Measurements from ENCODE around the gene ATF7IP.
"Not testable (repeated sequence)": the region's sequence is repeated elsewhere in the genome, so short reads cannot be mapped to it uniquely, and the experiment has no call there.

Gene ATF7IP

GRCh38 chr12:14379508-14379907 is 14.0 kb downstream of the ATF7IP start:
- DNase-seq (ENCODE audit: low read depth) = no peak

DNA sequence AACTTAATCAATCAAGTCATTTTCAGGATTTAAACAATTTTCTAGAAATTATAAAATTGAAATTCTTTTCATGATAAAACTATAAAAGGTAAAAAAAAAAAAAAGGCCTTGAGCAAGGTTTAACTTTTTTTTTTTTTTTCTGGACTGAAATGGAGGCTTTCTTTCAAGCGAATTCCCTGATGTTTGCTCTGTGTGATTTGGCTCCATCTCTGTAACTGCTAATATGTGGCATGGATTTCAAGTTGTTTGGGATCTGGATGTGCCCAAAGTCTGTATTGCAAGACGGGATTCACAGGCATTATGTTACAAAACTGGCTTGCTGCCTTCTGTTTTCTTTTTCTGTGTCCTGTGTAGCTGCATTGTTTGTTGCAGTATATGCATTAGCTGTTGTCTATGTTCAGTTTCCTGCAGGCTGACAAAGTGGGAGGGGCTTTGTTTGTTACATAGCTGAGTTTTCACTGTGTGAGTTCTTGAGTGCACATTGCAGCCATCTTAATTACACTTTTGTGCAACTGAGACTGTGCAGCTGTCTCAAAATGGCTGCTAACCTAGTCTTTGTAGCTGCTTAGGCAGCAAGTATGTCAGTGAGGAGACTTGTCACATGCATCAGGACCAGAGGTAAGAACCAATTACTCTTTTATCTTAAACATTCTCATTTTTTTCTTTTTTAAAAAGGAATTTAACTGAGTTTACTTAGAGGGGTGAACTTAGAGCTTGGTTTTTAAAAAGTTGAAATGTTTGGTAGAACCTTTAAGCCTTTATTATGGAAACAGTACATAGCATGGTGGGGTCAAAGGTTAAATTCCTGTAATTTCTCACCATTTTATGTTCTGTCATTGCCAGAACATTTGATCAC is 19.5 kb downstream of the ATF7IP start:
- DNase-seq (ENCODE audit: low read depth) = peak; percentile 27

GRCh38 chr12:14387219-14387871 is 21.9 kb downstream of the ATF7IP start:
- no peak for DNase-seq (ENCODE audit: low read depth)

DNA sequence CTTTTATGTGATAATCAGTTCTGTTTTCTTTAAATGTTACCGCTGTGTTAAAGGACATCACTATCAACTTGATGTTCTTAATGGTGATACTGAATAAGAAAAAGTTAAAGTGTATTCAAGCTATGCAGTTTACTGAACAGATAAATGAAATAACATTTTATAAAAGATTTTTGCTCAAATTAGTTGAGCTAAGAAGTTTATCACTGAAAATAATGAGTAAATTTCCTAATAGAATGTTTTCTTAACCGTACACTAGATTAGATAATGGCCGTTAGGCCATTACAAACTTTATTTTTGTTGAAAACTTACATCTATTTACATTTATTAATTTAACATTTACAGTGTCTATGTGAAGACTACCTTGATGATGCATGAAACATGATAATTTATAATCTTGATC is 25.0 kb downstream of the ATF7IP start:
- DNase-seq (ENCODE audit: low read depth) = no peak

DNA sequence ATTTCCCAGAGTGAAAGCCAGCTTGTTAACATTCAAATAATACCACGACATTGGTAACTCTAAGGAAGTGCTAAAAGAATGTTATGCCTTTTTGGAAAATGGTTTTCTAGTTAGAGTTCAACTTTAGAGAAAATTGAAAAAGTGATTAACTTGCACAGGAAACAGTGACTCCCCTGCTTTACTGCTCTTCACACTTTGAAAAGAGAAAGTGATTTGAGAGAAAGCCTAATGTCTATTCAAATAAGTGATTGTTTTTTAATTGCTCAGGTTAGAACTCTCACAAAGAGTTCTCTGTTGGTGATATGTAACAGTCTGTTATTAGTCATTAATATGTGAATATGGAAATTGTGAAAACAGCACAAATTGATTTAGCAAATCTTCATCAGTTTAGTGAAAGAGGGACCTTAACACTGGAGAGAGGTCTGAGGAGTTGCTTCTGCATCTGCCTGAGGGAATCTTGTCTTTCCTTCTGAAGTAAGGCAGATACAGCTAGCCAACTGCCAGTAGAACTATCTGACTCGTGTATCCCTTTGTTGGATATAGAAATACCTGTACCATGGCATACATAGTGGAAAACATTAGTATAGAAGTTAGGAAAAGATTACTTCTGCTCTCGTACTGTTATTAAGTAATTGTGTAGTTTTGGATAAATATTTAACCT is 25.5 kb downstream of the ATF7IP start:
- DNase-seq (ENCODE audit: low read depth) = no peak

DNA sequence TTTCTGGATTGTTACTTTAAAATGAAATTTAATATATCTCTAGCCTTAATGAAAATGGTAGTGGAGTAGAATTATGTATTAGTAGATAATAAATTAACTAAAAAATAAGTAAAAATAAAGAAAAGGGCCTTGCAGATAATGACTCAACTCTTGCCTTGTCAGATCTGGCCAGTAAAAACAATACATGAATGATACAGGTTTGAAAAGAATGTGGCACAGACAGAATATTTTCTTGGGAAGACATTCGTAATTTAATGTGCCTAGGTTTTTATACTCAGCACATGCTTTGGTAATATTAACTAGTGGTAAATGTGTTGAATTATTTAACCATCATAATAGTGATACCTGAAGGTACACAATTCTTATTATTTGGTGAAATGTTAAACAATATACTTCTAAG is 28.3 kb downstream of the ATF7IP start:
- DNase-seq (ENCODE audit: low read depth) = no peak

- no peak for DNase-seq (ENCODE audit: low read depth)
Observed at GRCh38 chr12:14394317-14395073, 29.0 kb downstream of the ATF7IP start.

DNA sequence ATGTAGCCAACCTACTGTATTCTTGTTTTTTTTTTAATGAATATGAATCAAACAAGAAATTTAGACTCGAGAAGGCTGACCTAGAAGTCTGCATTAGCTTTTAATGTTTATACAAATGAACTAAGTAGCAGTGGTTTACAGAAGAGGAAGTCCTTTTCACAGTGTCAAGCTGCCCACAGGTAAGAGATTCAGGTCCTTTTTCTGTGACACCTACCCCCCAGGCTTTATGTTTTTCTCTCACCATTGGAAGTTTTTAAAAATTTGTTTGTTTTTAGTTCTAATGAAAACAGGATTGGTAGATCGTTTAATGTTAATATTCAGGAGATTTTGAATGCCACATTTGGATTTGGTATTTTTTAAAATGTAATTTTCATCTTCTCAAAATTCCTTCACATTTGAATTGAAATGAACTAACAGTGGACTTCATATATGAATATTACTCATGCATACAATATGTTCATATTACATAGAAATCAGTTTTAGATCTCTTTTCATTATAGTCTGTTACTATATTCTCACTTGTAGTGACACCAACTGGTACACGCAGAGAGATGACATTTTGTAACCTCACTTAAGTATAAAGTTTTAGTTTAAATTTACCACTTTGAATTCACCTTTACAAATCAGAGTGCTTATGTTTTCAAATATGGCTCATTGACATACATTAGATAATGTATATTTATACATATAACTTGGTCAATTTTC is 29.7 kb downstream of the ATF7IP start:
- DNase-seq (ENCODE audit: low read depth) = no peak

GRCh38 chr12:14396071-14396470 is 30.6 kb downstream of the ATF7IP start:
- no peak for DNase-seq (ENCODE audit: low read depth)

DNA sequence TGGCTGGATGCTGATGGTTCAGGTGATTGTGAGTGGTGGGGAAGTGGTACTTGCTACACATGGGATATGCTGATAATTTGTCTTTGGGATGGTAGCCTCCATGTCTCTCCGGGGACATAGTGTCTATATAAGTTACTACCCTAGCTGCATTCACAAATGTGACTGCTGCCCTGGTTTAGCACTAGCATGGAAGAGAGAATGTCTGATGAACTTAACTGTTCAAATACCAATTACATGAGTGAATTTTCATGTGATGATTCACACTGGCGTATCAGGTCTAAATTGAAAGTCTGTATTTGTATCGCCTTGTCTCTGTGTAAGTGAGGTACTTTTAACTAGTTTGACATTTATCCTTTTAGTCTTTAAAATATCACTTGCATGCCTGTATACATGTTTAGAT is 34.4 kb downstream of the ATF7IP start:
- DNase-seq (ENCODE audit: low read depth) = no peak

DNA sequence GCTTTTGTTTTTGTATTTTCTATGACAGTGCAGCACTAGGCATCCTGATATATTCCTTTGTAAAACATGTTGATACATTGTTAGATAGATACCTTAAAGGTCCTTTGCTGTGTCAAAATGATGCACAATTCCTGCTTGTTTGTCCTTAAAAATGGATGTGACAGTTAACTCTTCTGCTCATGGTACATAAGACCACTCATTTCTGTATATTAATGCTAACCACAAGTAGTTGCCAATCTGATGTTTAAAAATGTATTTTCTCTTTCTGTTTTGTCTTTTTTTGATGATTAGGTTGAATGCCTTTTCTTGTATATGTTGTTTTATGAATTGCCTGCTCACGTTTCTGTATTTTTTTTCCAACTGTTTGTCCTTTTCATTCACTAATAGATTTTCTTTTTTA is 35.1 kb downstream of the ATF7IP start:
- DNase-seq (ENCODE audit: low read depth) = no peak

- not testable (repeated sequence) for DNase-seq (ENCODE audit: low read depth)
Observed at GRCh38 chr12:14401267-14401666, 35.8 kb downstream of the ATF7IP start.

- no peak for DNase-seq (ENCODE audit: low read depth)
Observed at GRCh38 chr12:14402697-14403096, 37.2 kb downstream of the ATF7IP start.

DNA sequence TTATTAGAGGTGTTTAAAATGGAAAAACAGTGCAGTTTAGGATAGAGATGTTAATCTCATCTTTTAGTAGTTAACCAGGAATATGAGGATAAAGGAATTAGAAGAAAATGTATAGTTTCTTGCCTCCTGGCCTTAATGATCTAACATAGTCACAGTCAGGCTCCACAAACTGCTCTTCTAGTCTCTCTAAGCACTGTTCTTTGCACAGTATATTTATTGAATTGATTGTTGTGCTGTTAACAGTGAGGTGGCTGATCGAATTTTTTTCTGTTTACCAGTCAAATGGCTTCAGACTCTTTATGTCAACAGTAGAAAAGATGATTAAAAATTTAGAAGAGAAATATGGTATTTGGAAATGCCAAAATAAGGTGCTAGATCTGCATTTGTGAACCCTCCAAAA is 37.8 kb downstream of the ATF7IP start:
- no peak for DNase-seq (ENCODE audit: low read depth)

- DNase-seq (ENCODE audit: low read depth) = no peak
Observed at GRCh38 chr12:14403711-14404196, 38.3 kb downstream of the ATF7IP start.

GRCh38 chr12:14405407-14405806 is 39.9 kb downstream of the ATF7IP start:
- DNase-seq (ENCODE audit: low read depth) = not testable (repeated sequence)

DNA sequence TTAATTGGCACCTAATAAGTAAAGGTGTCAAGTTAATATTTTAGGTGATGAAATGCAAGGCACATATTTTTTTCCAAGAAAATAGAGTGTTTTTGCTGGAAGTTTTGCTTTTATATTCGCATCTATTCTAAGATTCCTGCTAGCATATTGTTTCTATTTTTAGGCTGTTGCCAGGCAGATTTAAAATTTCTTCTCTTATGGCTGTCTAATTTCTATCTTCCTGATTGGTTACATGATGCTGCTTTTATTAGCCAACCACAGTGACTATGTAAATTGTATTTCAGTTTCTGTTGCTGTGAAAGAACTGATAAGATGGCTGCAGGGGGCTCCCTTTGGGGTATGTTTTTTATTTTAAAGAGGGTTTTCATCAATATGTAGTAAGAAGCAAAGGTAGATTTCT is 42.7 kb downstream of the ATF7IP start:
- no peak for DNase-seq (ENCODE audit: low read depth)

DNA sequence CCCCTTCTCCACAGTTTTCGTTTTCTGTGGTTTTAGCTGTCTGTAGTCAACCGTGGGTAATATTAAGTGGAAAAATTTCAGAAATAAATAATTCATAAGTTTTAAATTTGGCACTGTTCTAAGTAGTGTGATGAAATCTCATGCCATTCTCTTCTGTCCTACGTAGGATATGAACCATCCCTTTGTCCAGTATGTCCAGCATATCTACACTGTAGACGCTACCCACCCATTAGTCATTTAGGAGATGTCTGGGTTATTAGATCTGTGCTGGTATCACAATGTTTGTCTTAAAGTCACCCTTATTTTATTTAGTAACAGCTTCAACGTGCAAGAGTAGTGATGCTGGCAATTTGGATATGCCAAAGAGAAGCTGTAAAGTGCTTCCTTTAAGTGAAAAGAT is 44.7 kb downstream of the ATF7IP start:
- DNase-seq (ENCODE audit: low read depth) = no peak

GRCh38 chr12:14410841-14411569 is 45.5 kb downstream of the ATF7IP start:
- no peak for DNase-seq (ENCODE audit: low read depth)

DNA sequence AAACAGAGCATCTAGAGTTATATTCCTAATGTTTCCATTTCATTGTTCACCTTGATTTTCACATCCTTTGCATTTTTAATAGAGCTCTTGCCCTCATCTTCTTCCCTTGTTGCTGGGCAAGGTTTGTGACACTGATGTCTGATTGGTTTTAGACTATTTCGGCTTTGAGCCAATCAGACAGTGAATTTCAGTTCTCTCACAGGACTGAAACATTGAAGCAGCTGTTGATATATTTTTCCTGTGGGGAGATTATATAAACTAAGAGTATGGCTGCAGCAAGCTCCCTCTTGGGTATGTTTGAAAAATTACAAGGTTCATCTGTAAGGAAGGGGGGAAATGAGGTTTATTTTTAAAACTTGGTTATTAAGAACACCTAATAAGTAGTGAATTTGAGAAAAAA is 51.2 kb downstream of the ATF7IP start:
- DNase-seq (ENCODE audit: low read depth) = no peak

DNA sequence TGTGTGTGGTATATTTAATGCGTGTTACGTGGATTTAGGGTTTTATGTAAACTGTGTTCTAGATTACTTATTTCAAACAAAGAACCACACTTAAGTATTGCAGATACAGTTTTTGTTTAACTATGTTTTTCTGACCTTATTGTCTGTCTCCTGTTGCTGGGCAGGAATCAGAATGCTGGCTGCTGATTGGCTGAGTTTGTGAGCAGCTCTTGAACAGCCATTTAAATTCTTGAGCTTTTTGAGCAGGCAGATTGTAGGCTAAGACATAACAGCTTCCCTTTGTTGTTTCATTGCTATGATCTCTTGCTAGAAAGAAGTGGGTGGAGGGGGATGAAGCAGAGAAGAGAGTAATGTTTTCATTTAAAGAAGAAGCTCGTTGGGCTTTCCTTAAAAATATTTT is 52.2 kb downstream of the ATF7IP start:
- DNase-seq (ENCODE audit: low read depth) = peak; percentile 39
